Measurements from ENCODE around the gene DPF3. TPM values are rescaled to one million over a fixed set of nuclear protein-coding genes. Genes with fewer than 3 reads are reported as not detected.

The DPF3 gene
- total and polyA plus RNA-seq, 2 donors (not counting 1 experiment from before 2014, with no cell fraction given), result 3.4 to 10.2 TPM

DNA sequence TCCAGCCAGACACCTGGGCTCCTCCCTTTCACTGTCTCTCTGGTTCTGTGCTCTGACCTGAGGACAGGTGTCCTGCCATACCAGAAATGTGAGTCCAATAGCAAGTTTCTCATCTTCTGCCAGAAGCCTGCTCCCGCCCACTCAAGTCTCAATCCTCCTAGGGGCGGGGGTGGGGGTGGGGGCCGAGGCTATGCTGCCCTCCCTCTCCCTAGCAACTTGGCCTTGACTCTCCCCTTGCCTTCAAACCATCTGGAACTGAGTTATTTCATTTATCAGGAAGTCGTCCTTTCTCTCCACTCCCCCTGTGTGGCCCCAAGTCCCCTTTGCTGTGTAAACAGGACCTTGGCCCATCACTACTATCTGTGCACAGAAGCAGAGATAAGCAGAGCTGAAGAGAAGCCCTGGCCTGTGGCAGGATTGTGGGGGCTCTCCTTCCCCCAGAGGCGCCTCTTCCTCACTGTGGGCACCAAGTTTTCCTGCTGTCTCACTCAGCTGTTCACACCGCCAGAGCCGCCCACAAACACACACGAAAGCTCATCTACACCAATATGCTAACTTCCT is 117.1 kb downstream of the DPF3 start:
- ChIA-PET CTCF (no interaction called here), POLR2A (no interaction called here)
- H3K27me3 ChIP-seq (replicated peaks in 1 of 4; ENCODE audit: control extremely low read depth in 1 of 4, control insufficient read depth in 3 of 4, insufficient read depth in 4 of 4, low read length in 3 of 4), result no peaks in the 10 kb centered on the region
- no peak overlapping the region for H3K27ac ChIP-seq (ENCODE audit: low read length in 2 of 2)
- TF ChIP-seq, protein P1, sequence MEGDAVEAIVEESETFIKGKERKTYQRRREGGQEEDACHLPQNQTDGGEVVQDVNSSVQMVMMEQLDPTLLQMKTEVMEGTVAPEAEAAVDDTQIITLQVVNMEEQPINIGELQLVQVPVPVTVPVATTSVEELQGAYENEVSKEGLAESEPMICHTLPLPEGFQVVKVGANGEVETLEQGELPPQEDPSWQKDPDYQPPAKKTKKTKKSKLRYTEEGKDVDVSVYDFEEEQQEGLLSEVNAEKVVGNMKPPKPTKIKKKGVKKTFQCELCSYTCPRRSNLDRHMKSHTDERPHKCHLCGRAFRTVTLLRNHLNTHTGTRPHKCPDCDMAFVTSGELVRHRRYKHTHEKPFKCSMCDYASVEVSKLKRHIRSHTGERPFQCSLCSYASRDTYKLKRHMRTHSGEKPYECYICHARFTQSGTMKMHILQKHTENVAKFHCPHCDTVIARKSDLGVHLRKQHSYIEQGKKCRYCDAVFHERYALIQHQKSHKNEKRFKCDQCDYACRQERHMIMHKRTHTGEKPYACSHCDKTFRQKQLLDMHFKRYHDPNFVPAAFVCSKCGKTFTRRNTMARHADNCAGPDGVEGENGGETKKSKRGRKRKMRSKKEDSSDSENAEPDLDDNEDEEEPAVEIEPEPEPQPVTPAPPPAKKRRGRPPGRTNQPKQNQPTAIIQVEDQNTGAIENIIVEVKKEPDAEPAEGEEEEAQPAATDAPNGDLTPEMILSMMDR (IDR thresholded peaks at IDR 0.05), result no peak
- no peak for TF ChIP-seq EZH2 (IDR thresholded peaks at IDR 0.05; ENCODE audit: borderline replicate concordance, insufficient read depth, low read depth, low read length, poor library complexity, severe bottlenecking)
- DNase-seq (no peak), ATAC-seq (ENCODE audit: low read depth) (no peak)
- H2AFZ ChIP-seq (ENCODE audit: insufficient read depth, low read depth, low read length, poor library complexity, severe bottlenecking), result peak overlapping the region; percentile 47
- Mint-ChIP-seq H3K27me3 (no peaks in the 10 kb centered on the region), H3K4me3 (peak overlapping the region; percentile 32), H3K4me1 (peaks cover 46% of the 10 kb centered on the region), H3K9me3 (ENCODE audit: insufficient read depth) (no peaks in the 10 kb centered on the region), H3K27ac (no peak overlapping the region)
- intact Hi-C loops (cut with micrococcal nuclease), result no loop called here
- no peak overlapping the region for H3K4me3 ChIP-seq (ENCODE audit: control extremely low read depth in 1 of 5, extremely low read depth in 1 of 5, insufficient read depth in 1 of 5, low read depth in 2 of 5, low read length in 4 of 5)
- peaks cover 0 to 8% of the 10 kb centered on the region in 2 experiments for H3K36me3 ChIP-seq (replicated peaks in 1 of 2; ENCODE audit: control extremely low read depth in 1 of 2, control insufficient read depth in 1 of 2, extremely low read depth in 1 of 2, insufficient read depth in 2 of 2, low read length in 1 of 2)
- peaks cover 15% of the 10 kb centered on the region for H3K79me2 ChIP-seq (ENCODE audit: control insufficient read depth, insufficient read depth, low read length)
- peaks cover 0 to 13% (median 5%) of the 10 kb centered on the region in 3 donors for H3K9me3 ChIP-seq (ENCODE audit: control extremely low read depth in 1 of 3, control insufficient read depth in 2 of 3, insufficient read depth in 1 of 3, low read length in 2 of 3)
- 29% methylated on average over 6 of the region's 8 CpGs for WGBS (ENCODE audit: insufficient coverage)
- H3K9ac ChIP-seq (ENCODE audit: low read length), result no peak overlapping the region
- peaks cover 19 to 22% of the 10 kb centered on the region in 2 donors for H3K4me1 ChIP-seq (ENCODE audit: control insufficient read depth in 2 of 2, insufficient read depth in 2 of 2, low read length in 2 of 2)
- peak overlapping the region; percentile 35 for H3K4me2 ChIP-seq (replicated peaks; ENCODE audit: low read depth, low read length, poor library complexity, severe bottlenecking)
- H4K20me1 ChIP-seq (ENCODE audit: control insufficient read depth, insufficient read depth, low read length, poor library complexity, severe bottlenecking), result peaks cover 21% of the 10 kb centered on the region

GRCh38 chr14:72775923-72776554 is 117.9 kb downstream of the DPF3 start:
- Histone ChIP-seq H3K4me1 (ENCODE audit: control insufficient read depth in 2 of 2, insufficient read depth in 2 of 2, low read length in 2 of 2) (peaks cover 19 to 22% of the 10 kb centered on the region in 2 donors), H3K79me2 (ENCODE audit: control insufficient read depth, insufficient read depth, low read length) (peaks cover 15% of the 10 kb centered on the region), H2AFZ (ENCODE audit: insufficient read depth, low read depth, low read length, poor library complexity, severe bottlenecking) (no peak overlapping the region), H3K27ac (ENCODE audit: low read length in 2 of 2) (no peak overlapping the region), H3K36me3 (replicated peaks in 1 of 2; ENCODE audit: control extremely low read depth in 1 of 2, control insufficient read depth in 1 of 2, extremely low read depth in 1 of 2, insufficient read depth in 2 of 2, low read length in 1 of 2) (peaks cover 0 to 8% of the 10 kb centered on the region in 2 experiments), H3K4me3 (ENCODE audit: control extremely low read depth in 1 of 5, extremely low read depth in 1 of 5, insufficient read depth in 1 of 5, low read depth in 2 of 5, low read length in 4 of 5) (no peak overlapping the region), H3K4me2 (replicated peaks; ENCODE audit: low read depth, low read length, poor library complexity, severe bottlenecking) (no peak overlapping the region), H4K20me1 (ENCODE audit: control insufficient read depth, insufficient read depth, low read length, poor library complexity, severe bottlenecking) (peaks cover 21% of the 10 kb centered on the region), H3K27me3 (replicated peaks in 1 of 4; ENCODE audit: control extremely low read depth in 1 of 4, control insufficient read depth in 3 of 4, insufficient read depth in 4 of 4, low read length in 3 of 4) (no peaks in the 10 kb centered on the region), H3K9me3 (ENCODE audit: control extremely low read depth in 1 of 3, control insufficient read depth in 2 of 3, insufficient read depth in 1 of 3, low read length in 2 of 3) (peaks cover 0 to 13% (median 5%) of the 10 kb centered on the region in 3 donors), H3K9ac (ENCODE audit: low read length) (no peak overlapping the region)
- ATAC-seq (ENCODE audit: low read depth) (no peak), DNase-seq (no peak)
- no CpG with 5 or more reads among the region's 2 CpGs for WGBS (ENCODE audit: insufficient coverage)
- ChIA-PET CTCF (no interaction called here), POLR2A (no interaction called here)
- intact Hi-C loops (cut with micrococcal nuclease), result no loop called here
- Mint-ChIP-seq H3K27ac (peak overlapping the region; percentile 22), H3K4me3 (no peak overlapping the region), H3K4me1 (peaks cover 46% of the 10 kb centered on the region), H3K9me3 (ENCODE audit: insufficient read depth) (no peaks in the 10 kb centered on the region), H3K27me3 (no peaks in the 10 kb centered on the region)
- TF ChIP-seq, protein P1 (IDR thresholded peaks at IDR 0.05), result no peak
- no peak for TF ChIP-seq EZH2 (IDR thresholded peaks at IDR 0.05; ENCODE audit: borderline replicate concordance, insufficient read depth, low read depth, low read length, poor library complexity, severe bottlenecking)

Measured in B cell (primary cell).